CD14-positive monocyte (primary cell): ENCODE measurements around the gene SDF2. TPM values are rescaled to one million over a fixed set of nuclear protein-coding genes. Genes with fewer than 3 reads are reported as not detected.

Experiments
- DNase-seq, 3 donors: peaks; one replicate each; pipeline ENCODE4 v3.0.0-alpha.2; 2011 to 2022
- H2AFZ ChIP-seq: 2 replicates; pipeline ENCODE4 v1.6.0; 2012; ENCODE audit warnings: mild to moderate bottlenecking, low read depth, low read length, inconsistent platforms; ENCODE audit not compliant: insufficient read depth, poor library complexity, severe bottlenecking
- H3K27ac ChIP-seq, 2 donors: 1 replicate in 1 of 2; 2 replicates in 1 of 2; pipeline ENCODE4 v1.5.1; 2012 to 2013; ENCODE audit warnings: low read length in 2 of 2, control low read depth in 1 of 2, inconsistent platforms in 1 of 2, low read depth in 1 of 2, mild to moderate bottlenecking in 1 of 2
- H3K27me3 ChIP-seq, 2 donors: one replicate each; pipeline versions ENCODE4 v1.6.0 to v1.6.1; 2011 to 2013; ENCODE audit warnings: low read length in 2 of 2; ENCODE audit not compliant: control insufficient read depth in 2 of 2, insufficient read depth in 2 of 2
- H3K36me3 ChIP-seq, 2 donors: replicated peaks in 1 of 2; 1 replicate in 1 of 2; 2 replicates in 1 of 2; pipeline versions ENCODE4 v1.5.1 to v1.6.1; 2012 to 2013; ENCODE audit warnings: low read length in 2 of 2, control low read depth in 1 of 2, inconsistent platforms in 1 of 2, mild to moderate bottlenecking in 1 of 2; ENCODE audit not compliant: insufficient read depth in 2 of 2, control insufficient read depth in 1 of 2
- H3K4me1 ChIP-seq, 2 donors: 1 replicate in 1 of 2; 2 replicates in 1 of 2; pipeline versions ENCODE4 v1.5.1 to v1.6.1; 2012 to 2013; ENCODE audit warnings: low read length in 2 of 2, control low read depth in 1 of 2, inconsistent platforms in 1 of 2, mild to moderate bottlenecking in 1 of 2, moderate library complexity in 1 of 2; ENCODE audit not compliant: insufficient read depth in 2 of 2, control insufficient read depth in 1 of 2
- H3K4me2 ChIP-seq: replicated peaks from 2 replicates; pipeline ENCODE3; 2012; ENCODE audit warnings: low read length, moderate library complexity, mild to moderate bottlenecking; ENCODE audit not compliant: poor library complexity, severe bottlenecking; ENCODE audit errors: extremely low read depth
- H3K4me3 ChIP-seq, 3 experiments: fragments of 200-600 bp in 1 of 3; sonication (generic) in 1 of 3; replicated peaks in 1 of 3; 1 replicate in 2 of 3; 2 replicates in 1 of 3; pipeline ENCODE4 v1.5.1; 2011 to 2013; ENCODE audit warnings: low read length in 3 of 3, mild to moderate bottlenecking in 3 of 3, control low read depth in 2 of 3, low read depth in 2 of 3, inconsistent platforms in 1 of 3, moderate library complexity in 1 of 3
- H3K79me2 ChIP-seq: 2 replicates; pipeline ENCODE4 v1.6.0; 2012; ENCODE audit warnings: mild to moderate bottlenecking, control low read depth, inconsistent platforms, low read length, moderate library complexity; ENCODE audit not compliant: insufficient read depth
- H3K9ac ChIP-seq: 2 replicates; pipeline ENCODE4 v1.6.0; 2017; ENCODE audit warnings: low read length, mild to moderate bottlenecking; ENCODE audit not compliant: insufficient read depth, poor library complexity, severe bottlenecking
- H3K9me3 ChIP-seq, 2 donors: replicated peaks in 1 of 2; 1 replicate in 1 of 2; 2 replicates in 1 of 2; pipeline versions ENCODE4 v1.5.1 to v1.6.1; 2012 to 2013; ENCODE audit warnings: low read length in 2 of 2, control low read depth in 1 of 2; ENCODE audit not compliant: control insufficient read depth in 1 of 2, insufficient read depth in 1 of 2
- H4K20me1 ChIP-seq: 2 replicates; pipeline ENCODE4 v1.6.0; 2012; ENCODE audit warnings: mild to moderate bottlenecking, low read length, control low read depth, moderate library complexity; ENCODE audit not compliant: insufficient read depth
- H3K27ac Mint-ChIP-seq, 7 donors: one replicate each; pipeline ENCODE4 v1.8.0; 2020; ENCODE audit warnings: mild to moderate bottlenecking in 7 of 7, mixed read lengths in 7 of 7, moderate library complexity in 6 of 7, inconsistent platforms in 2 of 7
- H3K27me3 Mint-ChIP-seq, 3 donors: one replicate each; pipeline ENCODE4 v1.8.0; 2021 to 2022; ENCODE audit warnings: low read depth in 3 of 3, mild to moderate bottlenecking in 3 of 3, mixed read lengths in 3 of 3, moderate library complexity in 3 of 3, inconsistent platforms in 1 of 3
- H3K36me3 Mint-ChIP-seq, 2 donors: one replicate each; pipeline ENCODE4 v1.8.0; 2020; ENCODE audit warnings: mixed read lengths in 2 of 2, inconsistent platforms in 1 of 2, mild to moderate bottlenecking in 1 of 2
- H3K4me1 Mint-ChIP-seq: one replicate; pipeline ENCODE4 v1.8.0; 2020; ENCODE audit warnings: mild to moderate bottlenecking, mixed read lengths
- H3K4me3 Mint-ChIP-seq, 2 donors: one replicate each; pipeline ENCODE4 v1.8.0; 2020; ENCODE audit warnings: mild to moderate bottlenecking in 2 of 2, mixed read lengths in 2 of 2, moderate library complexity in 1 of 2
- H3K9me3 Mint-ChIP-seq, 7 donors: one replicate each; pipeline ENCODE4 v1.8.0; 2020 to 2022; ENCODE audit warnings: mixed read lengths in 7 of 7, mild to moderate bottlenecking in 6 of 7, moderate library complexity in 6 of 7, inconsistent platforms in 2 of 7
- CTCF ChIP-seq: fragments of 200-600 bp; IDR thresholded peaks from one replicate; pipeline ENCODE4 v1.8.0; 2022; ENCODE audit warnings: antibody characterized with exemption, mild to moderate bottlenecking
- WGBS: methylation state at CpG from one replicate; pipeline ENCODE4 v1.1.5; 2013; ENCODE audit warnings: missing lambda C conversion rate; ENCODE audit not compliant: insufficient coverage; 5-methylcytosine and 5-hydroxymethylcytosine counted together
- intact Hi-C, 2 donors: fragments of 100-400 bp; cut with micrococcal nuclease; formaldehyde crosslinking; loops; one replicate each; pipeline versions ENCODE4 v1.15.0 to v1.15.1; 2023
- polyA plus RNA-seq, 3 donors: library from polyadenylated mRNA; depleted of rRNA in 1 of 3; unstranded in 2 of 3; stranded (reverse) in 1 of 3; fragments of 300-500 nt in 2 of 3; fragments of >200 nt in 1 of 3; fragmentation: Illumina TruSeq in 2 of 3; gene quantifications; 1 replicate in 2 of 3; 2 replicates in 1 of 3; pipeline ENCODE4 v1.2.3, GENCODE V29; 2012 to 2021

Gene SDF2
- polyA plus RNA-seq, 3 donors = 52.9 to 103 (median 84.5) TPM

GRCh38 chr17:28613931-28614381, 47.8 kb downstream of the SDF2 start, which contains the start of gene RSKR:
TSS of gene RSKR (minus strand) at chr17:28614185. CDS start at chr17:28614161, 24 bp downstream.
- Mint-ChIP-seq H3K9me3 (no peaks in the 10 kb centered on the region), H3K27me3 (peaks cover 0 to 1% (median 0%) of the 10 kb centered on the region in 3 donors), H3K4me3 (no peak within 1 kb of the TSS), H3K4me1 (no peaks in the 10 kb centered on the region), H3K36me3 (peaks cover 77 to 90% of the 10 kb centered on the region in 2 donors), H3K27ac (peak within 1 kb of the TSS; percentile 30 to 85 (median 58))
- H3K9ac ChIP-seq = no peak within 1 kb of the TSS
- intact Hi-C loops = loop anchor here (2.0 kb wide), 1 partner anchor 119 kb away; no protein-coding TSS in a partner anchor
- peak within 1 kb of the TSS in 1 of 2 donors; percentile 42 for H3K27ac ChIP-seq
- no peak for DNase-seq
- 5% methylated on average over 2 of the region's 5 CpGs for WGBS
- no peaks in the 10 kb centered on the region for H3K27me3 ChIP-seq
- H4K20me1 ChIP-seq = peaks cover 40% of the 10 kb centered on the region
- no peak for TF ChIP-seq CTCF
- H2AFZ ChIP-seq = no peak within 1 kb of the TSS
- no peaks in the 10 kb centered on the region for H3K79me2 ChIP-seq
- no peak within 1 kb of the TSS for H3K4me3 ChIP-seq
- H3K4me2 ChIP-seq = no peak within 1 kb of the TSS
- peaks cover 81 to 99% of the 10 kb centered on the region in 2 donors for H3K36me3 ChIP-seq
- H3K4me1 ChIP-seq = no peaks in the 10 kb centered on the region
- H3K9me3 ChIP-seq = no peaks in the 10 kb centered on the region

GRCh38 chr17:28612936-28613872, 48.5 kb downstream of the SDF2 start:
- Mint-ChIP-seq H3K9me3 (no peaks in the 10 kb centered on the region), H3K36me3 (peaks cover 76 to 85% of the 10 kb centered on the region in 2 donors), H3K4me1 (no peaks in the 10 kb centered on the region), H3K27ac (peak overlapping the region in 3 of 7 donors; percentile 6 to 46 (median 25)), H3K27me3 (peaks cover 0 to 1% (median 0%) of the 10 kb centered on the region in 3 donors), H3K4me3 (no peak overlapping the region)
- intact Hi-C loops = loop anchor here (2.0 kb wide), 1 partner anchor 118 kb away; no protein-coding TSS in a partner anchor
- H3K27me3 ChIP-seq = no peaks in the 10 kb centered on the region
- peaks cover 38% of the 10 kb centered on the region for H4K20me1 ChIP-seq
- H2AFZ ChIP-seq = no peak overlapping the region
- H3K4me3 ChIP-seq = no peak overlapping the region
- peaks cover 76 to 97% of the 10 kb centered on the region in 2 donors for H3K36me3 ChIP-seq
- H3K9me3 ChIP-seq = no peaks in the 10 kb centered on the region
- no peak overlapping the region for H3K4me2 ChIP-seq
- no peaks in the 10 kb centered on the region for H3K4me1 ChIP-seq
- DNase-seq = peak in 2 of 3 donors; percentile 20 to 28
- peak overlapping the region in 1 of 2 donors; percentile 42 for H3K27ac ChIP-seq
- no peaks in the 10 kb centered on the region for H3K79me2 ChIP-seq
- WGBS = 100% methylated on average over 2 of the region's 6 CpGs
- TF ChIP-seq CTCF = peak; percentile 81
- no peak overlapping the region for H3K9ac ChIP-seq
